ENCODE data around the gene IGFBP1. TPM values are rescaled to one million over a fixed set of nuclear protein-coding genes. Genes with fewer than 3 reads are reported as not detected.

The IGFBP1 gene
- total and polyA plus RNA-seq, 2 of the 13 experiments (the other 11 are each of a cell fraction or from before 2014, with no cell fraction given) = 5.4 to 885 TPM

DNA sequence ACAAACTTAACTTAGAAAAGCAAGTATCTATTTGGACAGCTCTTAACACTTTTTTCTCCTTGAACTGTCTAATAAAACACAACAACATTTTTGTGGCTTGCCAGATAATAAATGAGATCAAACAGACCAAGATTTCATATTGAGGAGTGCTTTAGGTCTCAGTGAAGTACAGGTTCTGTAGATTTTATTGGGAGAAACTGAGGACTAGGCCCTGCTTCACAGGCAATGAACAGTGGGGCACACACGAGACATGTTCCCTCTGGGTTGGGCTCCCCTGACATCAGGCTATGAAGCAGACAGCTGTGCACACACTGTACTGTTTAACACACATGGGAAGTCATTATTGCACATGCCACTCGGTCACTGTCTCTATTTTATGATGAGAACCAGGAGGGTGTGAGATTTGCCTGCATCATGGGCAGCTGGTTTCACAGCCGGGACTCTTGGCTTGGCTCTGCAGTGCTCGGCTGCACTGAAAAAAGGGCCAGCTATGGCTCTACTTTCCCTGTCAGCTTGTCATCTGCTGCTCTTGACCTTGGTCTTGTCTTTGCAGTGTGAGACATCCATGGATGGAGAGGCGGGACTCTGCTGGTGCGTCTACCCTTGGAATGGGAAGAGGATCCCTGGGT lies 4.2 kb downstream of the IGFBP1 start (continued):
- TF ChIP-seq, protein P1, sequence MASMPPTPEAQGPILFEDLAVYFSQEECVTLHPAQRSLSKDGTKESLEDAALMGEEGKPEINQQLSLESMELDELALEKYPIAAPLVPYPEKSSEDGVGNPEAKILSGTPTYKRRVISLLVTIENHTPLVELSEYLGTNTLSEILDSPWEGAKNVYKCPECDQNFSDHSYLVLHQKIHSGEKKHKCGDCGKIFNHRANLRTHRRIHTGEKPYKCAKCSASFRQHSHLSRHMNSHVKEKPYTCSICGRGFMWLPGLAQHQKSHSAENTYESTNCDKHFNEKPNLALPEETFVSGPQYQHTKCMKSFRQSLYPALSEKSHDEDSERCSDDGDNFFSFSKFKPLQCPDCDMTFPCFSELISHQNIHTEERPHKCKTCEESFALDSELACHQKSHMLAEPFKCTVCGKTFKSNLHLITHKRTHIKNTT (CRISPR knock-in tag; IDR thresholded peaks at IDR 0.05) = no peak
- TF ChIP-seq NAIF1 (CRISPR knock-in tag; IDR thresholded peaks at IDR 0.05; ENCODE audit: borderline replicate concordance) (0 out of 2 replicates have a peak, but pooled peaks have one; percentile 2), TAF1 (CRISPR knock-in tag; IDR thresholded peaks at IDR 0.05) (no peak), FOXA3 (CRISPR knock-in tag; IDR thresholded peaks at IDR 0.05) (peak; percentile 58), NCOA5 (CRISPR knock-in tag; IDR thresholded peaks at IDR 0.05) (peak; percentile 94; the same call in 1 of the 2 replicates), RAD21 (CRISPR knock-in tag; IDR thresholded peaks at IDR 0.05) (no peak), XBP1 (CRISPR knock-in tag; IDR thresholded peaks at IDR 0.05) (peak; percentile 61; the same call in 1 of the 2 replicates), DMAP1 (CRISPR knock-in tag; IDR thresholded peaks at IDR 0.05) (no peak), KLF15 (CRISPR knock-in tag; IDR thresholded peaks at IDR 0.05; ENCODE audit: borderline replicate concordance) (no peak), U2AF2 (IDR thresholded peaks at IDR 0.05; ENCODE audit: low read depth, low read length) (no peak), ZFP36 (IDR thresholded peaks at IDR 0.05; ENCODE audit: borderline replicate concordance, low read depth, low read length, partially characterized antibody) (no peak), NFIB (CRISPR knock-in tag; IDR thresholded peaks at IDR 0.05; ENCODE audit: borderline replicate concordance) (no peak), ZSCAN25 (CRISPR knock-in tag; IDR thresholded peaks at IDR 0.05) (no peak), ZNF720 (CRISPR knock-in tag; IDR thresholded peaks at IDR 0.05) (no peak), REPIN1 (CRISPR knock-in tag; IDR thresholded peaks at IDR 0.05; ENCODE audit: borderline replicate concordance, low read depth) (no peak), CENPX (CRISPR knock-in tag; IDR thresholded peaks at IDR 0.05) (no peak), FOXK2 (IDR thresholded peaks at IDR 0.05) (no peak)
- TF ChIP-seq, protein P2, sequence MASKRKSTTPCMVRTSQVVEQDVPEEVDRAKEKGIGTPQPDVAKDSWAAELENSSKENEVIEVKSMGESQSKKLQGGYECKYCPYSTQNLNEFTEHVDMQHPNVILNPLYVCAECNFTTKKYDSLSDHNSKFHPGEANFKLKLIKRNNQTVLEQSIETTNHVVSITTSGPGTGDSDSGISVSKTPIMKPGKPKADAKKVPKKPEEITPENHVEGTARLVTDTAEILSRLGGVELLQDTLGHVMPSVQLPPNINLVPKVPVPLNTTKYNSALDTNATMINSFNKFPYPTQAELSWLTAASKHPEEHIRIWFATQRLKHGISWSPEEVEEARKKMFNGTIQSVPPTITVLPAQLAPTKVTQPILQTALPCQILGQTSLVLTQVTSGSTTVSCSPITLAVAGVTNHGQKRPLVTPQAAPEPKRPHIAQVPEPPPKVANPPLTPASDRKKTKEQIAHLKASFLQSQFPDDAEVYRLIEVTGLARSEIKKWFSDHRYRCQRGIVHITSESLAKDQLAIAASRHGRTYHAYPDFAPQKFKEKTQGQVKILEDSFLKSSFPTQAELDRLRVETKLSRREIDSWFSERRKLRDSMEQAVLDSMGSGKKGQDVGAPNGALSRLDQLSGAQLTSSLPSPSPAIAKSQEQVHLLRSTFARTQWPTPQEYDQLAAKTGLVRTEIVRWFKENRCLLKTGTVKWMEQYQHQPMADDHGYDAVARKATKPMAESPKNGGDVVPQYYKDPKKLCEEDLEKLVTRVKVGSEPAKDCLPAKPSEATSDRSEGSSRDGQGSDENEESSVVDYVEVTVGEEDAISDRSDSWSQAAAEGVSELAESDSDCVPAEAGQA (IDR thresholded peaks at IDR 0.05; ENCODE audit: low read depth) = 0 out of 2 replicates have a peak, but pooled peaks have one; percentile 10
- TF ChIP-seq, protein P2 (CRISPR knock-in tag; IDR thresholded peaks at IDR 0.05; ENCODE audit: borderline replicate concordance) = peak; percentile 55; the same call in 1 of the 2 replicates
- TF ChIP-seq, protein P3, sequence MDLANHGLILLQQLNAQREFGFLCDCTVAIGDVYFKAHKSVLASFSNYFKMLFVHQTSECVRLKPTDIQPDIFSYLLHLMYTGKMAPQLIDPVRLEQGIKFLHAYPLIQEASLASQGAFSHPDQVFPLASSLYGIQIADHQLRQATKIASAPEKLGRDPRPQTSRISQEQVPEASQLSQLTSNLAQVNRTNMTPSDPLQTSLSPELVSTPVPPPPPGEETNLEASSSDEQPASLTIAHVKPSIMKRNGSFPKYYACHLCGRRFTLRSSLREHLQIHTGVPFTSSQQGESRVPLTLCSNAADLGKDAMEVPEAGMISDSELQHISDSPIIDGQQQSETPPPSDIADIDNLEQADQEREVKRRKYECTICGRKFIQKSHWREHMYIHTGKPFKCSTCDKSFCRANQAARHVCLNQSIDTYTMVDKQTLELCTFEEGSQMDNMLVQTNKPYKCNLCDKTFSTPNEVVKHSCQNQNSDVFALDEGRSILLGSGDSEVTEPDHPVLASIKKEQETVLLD (CRISPR knock-in tag; IDR thresholded peaks at IDR 0.05; ENCODE audit: low read depth) = no peak; the same call in 1 of the 2 replicates

All from HepG2 (cell line).